ENCODE measurements around the gene GRIK4. TPM values are rescaled to one million over a fixed set of nuclear protein-coding genes. Genes with fewer than 3 reads are reported as not detected.
A peak's percentile ranks its signal among the peaks of the same experiment; 100 is the strongest.

Gene GRIK4
- total RNA-seq, 1 donor from 2014 or later = 2.2 TPM

DNA sequence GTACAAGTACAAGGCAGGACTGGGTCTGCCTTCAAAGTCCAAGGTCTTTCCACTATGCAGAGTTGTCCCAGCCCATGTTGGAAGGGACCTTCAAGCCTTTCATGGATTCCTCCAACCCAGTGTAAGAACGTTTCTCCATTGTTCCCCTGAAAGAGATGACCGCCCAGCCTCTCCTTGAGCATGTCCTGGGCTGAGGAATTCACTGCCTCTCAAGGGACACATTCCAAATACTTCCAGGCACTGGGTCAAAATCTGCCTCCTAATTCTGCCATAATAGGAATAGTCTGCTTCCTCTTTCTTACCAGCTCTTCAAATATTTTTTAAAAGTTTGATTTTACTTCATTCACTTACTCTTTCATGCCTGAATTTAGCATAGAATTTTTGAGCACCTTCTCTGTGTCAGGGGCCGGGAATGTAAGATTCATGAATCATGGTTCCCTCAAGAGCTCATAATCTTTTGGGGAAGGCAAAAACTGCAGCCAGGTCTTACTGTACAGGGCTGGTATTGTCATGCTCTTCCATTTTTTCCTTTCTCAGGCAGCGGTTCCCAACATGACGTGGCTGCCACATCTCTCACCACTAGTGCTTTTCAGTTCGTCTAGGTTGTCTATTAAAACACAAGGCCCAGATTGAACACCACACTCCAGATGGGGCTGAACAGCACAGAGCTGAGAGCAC, 369.1 kb downstream of the GRIK4 start:
- no peaks in the 10 kb centered on the region for H3K79me2 ChIP-seq (ENCODE audit: insufficient read depth, low read length)
- H3K9me3 Mint-ChIP-seq (ENCODE audit: unreplicated experiment) = no peaks in the 10 kb centered on the region
- no peak overlapping the region for H3K27ac Mint-ChIP-seq (ENCODE audit: unreplicated experiment)
- H3K36me3 Mint-ChIP-seq (ENCODE audit: low read depth, unreplicated experiment) = peaks cover 8% of the 10 kb centered on the region
- peaks cover 15% of the 10 kb centered on the region for H3K4me1 ChIP-seq (ENCODE audit: insufficient read depth, low read length)
- H3K36me3 ChIP-seq (ENCODE audit: insufficient read depth, low read length) = no peaks in the 10 kb centered on the region
- DNase-seq (ENCODE audit: low read depth) (peak; percentile 31), FAIRE-seq (no peak)
- no peaks in the 10 kb centered on the region for H3K9me3 ChIP-seq (ENCODE audit: insufficient read depth, low read depth, low read length)
- peaks cover 16% of the 10 kb centered on the region for H3K4me1 Mint-ChIP-seq (ENCODE audit: low read depth, unreplicated experiment)
- TF ChIP-seq EZH2 (IDR thresholded peaks at IDR 0.05; ENCODE audit: insufficient read depth, low read length) = no peak
- TF ChIP-seq, protein P1, sequence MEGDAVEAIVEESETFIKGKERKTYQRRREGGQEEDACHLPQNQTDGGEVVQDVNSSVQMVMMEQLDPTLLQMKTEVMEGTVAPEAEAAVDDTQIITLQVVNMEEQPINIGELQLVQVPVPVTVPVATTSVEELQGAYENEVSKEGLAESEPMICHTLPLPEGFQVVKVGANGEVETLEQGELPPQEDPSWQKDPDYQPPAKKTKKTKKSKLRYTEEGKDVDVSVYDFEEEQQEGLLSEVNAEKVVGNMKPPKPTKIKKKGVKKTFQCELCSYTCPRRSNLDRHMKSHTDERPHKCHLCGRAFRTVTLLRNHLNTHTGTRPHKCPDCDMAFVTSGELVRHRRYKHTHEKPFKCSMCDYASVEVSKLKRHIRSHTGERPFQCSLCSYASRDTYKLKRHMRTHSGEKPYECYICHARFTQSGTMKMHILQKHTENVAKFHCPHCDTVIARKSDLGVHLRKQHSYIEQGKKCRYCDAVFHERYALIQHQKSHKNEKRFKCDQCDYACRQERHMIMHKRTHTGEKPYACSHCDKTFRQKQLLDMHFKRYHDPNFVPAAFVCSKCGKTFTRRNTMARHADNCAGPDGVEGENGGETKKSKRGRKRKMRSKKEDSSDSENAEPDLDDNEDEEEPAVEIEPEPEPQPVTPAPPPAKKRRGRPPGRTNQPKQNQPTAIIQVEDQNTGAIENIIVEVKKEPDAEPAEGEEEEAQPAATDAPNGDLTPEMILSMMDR (IDR thresholded peaks at IDR 0.05; ENCODE audit: insufficient read depth, low read depth, low read length) = no peak
- H4K20me1 ChIP-seq (ENCODE audit: insufficient read depth, low read length) = no peaks in the 10 kb centered on the region
- peaks cover 32% of the 10 kb centered on the region for H3K27me3 Mint-ChIP-seq (ENCODE audit: low read depth, unreplicated experiment)
- no peak overlapping the region for H3K4me2 ChIP-seq (ENCODE audit: low read length)
- H3K27ac ChIP-seq (ENCODE audit: low read depth, low read length) = no peak overlapping the region
- H3K27me3 ChIP-seq (ENCODE audit: insufficient read depth, low read length) = no peaks in the 10 kb centered on the region
- no peak overlapping the region for H3K9ac ChIP-seq (ENCODE audit: low read length)
- no peak overlapping the region for H3K4me3 ChIP-seq (ENCODE audit: insufficient read depth, low read depth, low read length)
- no peak overlapping the region for H2AFZ ChIP-seq (ENCODE audit: low read depth, low read length)
- no peak overlapping the region for H3K4me3 Mint-ChIP-seq (ENCODE audit: unreplicated experiment)

DNA sequence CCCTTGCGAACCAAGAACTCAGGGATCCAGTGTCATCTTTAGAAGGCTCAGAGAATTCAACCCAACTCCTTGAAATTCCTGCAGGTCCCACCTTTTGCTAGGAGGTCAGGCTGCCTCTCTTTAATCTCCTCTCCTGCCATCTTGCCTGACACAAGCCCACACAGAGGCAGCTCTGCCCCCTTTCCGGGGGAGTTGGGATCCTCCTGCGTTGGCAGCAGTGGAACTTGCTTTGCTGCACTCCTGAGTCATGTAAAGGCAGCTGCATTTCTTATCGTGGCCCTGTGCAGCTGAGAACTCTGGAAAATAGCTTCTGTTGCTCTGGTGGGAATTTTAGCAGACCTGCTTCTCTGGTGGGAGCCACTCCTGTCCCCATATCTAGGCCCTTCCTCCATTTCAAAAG, 370.0 kb downstream of the GRIK4 start:
- FAIRE-seq = no peak
- peaks cover 6% of the 10 kb centered on the region for H3K36me3 Mint-ChIP-seq (ENCODE audit: low read depth, unreplicated experiment)
- H3K4me1 ChIP-seq (ENCODE audit: insufficient read depth, low read length) = peaks cover 15% of the 10 kb centered on the region
- no peaks in the 10 kb centered on the region for H3K9me3 Mint-ChIP-seq (ENCODE audit: unreplicated experiment)
- peaks cover 36% of the 10 kb centered on the region for H3K27me3 Mint-ChIP-seq (ENCODE audit: low read depth, unreplicated experiment)
- no peak overlapping the region for H2AFZ ChIP-seq (ENCODE audit: low read depth, low read length)
- H3K27ac Mint-ChIP-seq (ENCODE audit: unreplicated experiment) = no peak overlapping the region
- no peak overlapping the region for H3K4me3 ChIP-seq (ENCODE audit: insufficient read depth, low read depth, low read length)
- H4K20me1 ChIP-seq (ENCODE audit: insufficient read depth, low read length) = no peaks in the 10 kb centered on the region
- H3K27ac ChIP-seq (ENCODE audit: low read depth, low read length) = no peak overlapping the region
- H3K9me3 ChIP-seq (ENCODE audit: insufficient read depth, low read depth, low read length) = no peaks in the 10 kb centered on the region
- no peak overlapping the region for H3K9ac ChIP-seq (ENCODE audit: low read length)
- no peaks in the 10 kb centered on the region for H3K79me2 ChIP-seq (ENCODE audit: insufficient read depth, low read length)
- TF ChIP-seq, protein P1 (IDR thresholded peaks at IDR 0.05; ENCODE audit: insufficient read depth, low read depth, low read length) = no peak
- TF ChIP-seq EZH2 (IDR thresholded peaks at IDR 0.05; ENCODE audit: insufficient read depth, low read length) = no peak
- no peaks in the 10 kb centered on the region for H3K36me3 ChIP-seq (ENCODE audit: insufficient read depth, low read length)
- H3K27me3 ChIP-seq (ENCODE audit: insufficient read depth, low read length) = peaks cover 3% of the 10 kb centered on the region
- peaks cover 16% of the 10 kb centered on the region for H3K4me1 Mint-ChIP-seq (ENCODE audit: low read depth, unreplicated experiment)
- H3K4me2 ChIP-seq (ENCODE audit: low read length) = no peak overlapping the region
- peak; percentile 16 for DNase-seq (ENCODE audit: low read depth)
- H3K4me3 Mint-ChIP-seq (ENCODE audit: unreplicated experiment) = no peak overlapping the region

DNA sequence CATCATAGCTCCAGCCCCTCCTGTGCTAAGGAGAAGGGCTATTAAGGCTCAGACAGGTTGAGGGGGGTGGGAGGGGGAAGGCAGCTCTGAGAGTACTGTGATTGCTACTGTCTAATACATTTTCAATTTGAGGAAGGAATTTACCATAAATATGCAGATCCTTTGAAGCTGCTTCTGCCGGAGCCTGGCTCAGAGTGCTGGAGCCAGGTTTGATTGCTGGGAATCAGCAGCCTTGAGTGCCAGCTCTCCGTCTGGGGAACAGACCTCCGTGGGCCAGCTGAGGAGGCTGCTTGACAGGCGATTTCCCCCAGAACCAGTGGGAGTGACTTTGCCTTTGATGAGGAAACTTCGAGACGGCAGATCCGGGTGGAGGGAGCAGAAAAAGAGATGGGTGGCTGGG, 370.6 kb downstream of the GRIK4 start:
- TF ChIP-seq, protein P1 (IDR thresholded peaks at IDR 0.05; ENCODE audit: insufficient read depth, low read depth, low read length) = no peak
- no peak for TF ChIP-seq EZH2 (IDR thresholded peaks at IDR 0.05; ENCODE audit: insufficient read depth, low read length)
- Mint-ChIP-seq H3K27ac (ENCODE audit: unreplicated experiment) (peak overlapping the region; percentile 49), H3K36me3 (ENCODE audit: low read depth, unreplicated experiment) (peaks cover 6% of the 10 kb centered on the region), H3K4me1 (ENCODE audit: low read depth, unreplicated experiment) (peaks cover 16% of the 10 kb centered on the region), H3K27me3 (ENCODE audit: low read depth, unreplicated experiment) (peaks cover 37% of the 10 kb centered on the region), H3K9me3 (ENCODE audit: unreplicated experiment) (no peaks in the 10 kb centered on the region), H3K4me3 (ENCODE audit: unreplicated experiment) (no peak overlapping the region)
- Histone ChIP-seq H3K4me1 (ENCODE audit: insufficient read depth, low read length) (peaks cover 15% of the 10 kb centered on the region), H3K4me2 (ENCODE audit: low read length) (no peak overlapping the region), H3K27me3 (ENCODE audit: insufficient read depth, low read length) (peaks cover 3% of the 10 kb centered on the region), H4K20me1 (ENCODE audit: insufficient read depth, low read length) (no peaks in the 10 kb centered on the region), H3K4me3 (ENCODE audit: insufficient read depth, low read depth, low read length) (no peak overlapping the region), H3K9ac (ENCODE audit: low read length) (no peak overlapping the region), H2AFZ (ENCODE audit: low read depth, low read length) (no peak overlapping the region), H3K79me2 (ENCODE audit: insufficient read depth, low read length) (no peaks in the 10 kb centered on the region), H3K36me3 (ENCODE audit: insufficient read depth, low read length) (no peaks in the 10 kb centered on the region), H3K9me3 (ENCODE audit: insufficient read depth, low read depth, low read length) (no peaks in the 10 kb centered on the region), H3K27ac (ENCODE audit: low read depth, low read length) (no peak overlapping the region)
- no peak for DNase-seq (ENCODE audit: low read depth)
- FAIRE-seq = no peak
